ENCODE data around the gene LRRC10. TPM values are rescaled to one million over a fixed set of nuclear protein-coding genes. Genes with fewer than 3 reads are reported as not detected.

Gene LRRC10
- not detected in 5 replicates for total RNA-seq (2022; extraction: Qiagen RNA extraction)

DNA sequence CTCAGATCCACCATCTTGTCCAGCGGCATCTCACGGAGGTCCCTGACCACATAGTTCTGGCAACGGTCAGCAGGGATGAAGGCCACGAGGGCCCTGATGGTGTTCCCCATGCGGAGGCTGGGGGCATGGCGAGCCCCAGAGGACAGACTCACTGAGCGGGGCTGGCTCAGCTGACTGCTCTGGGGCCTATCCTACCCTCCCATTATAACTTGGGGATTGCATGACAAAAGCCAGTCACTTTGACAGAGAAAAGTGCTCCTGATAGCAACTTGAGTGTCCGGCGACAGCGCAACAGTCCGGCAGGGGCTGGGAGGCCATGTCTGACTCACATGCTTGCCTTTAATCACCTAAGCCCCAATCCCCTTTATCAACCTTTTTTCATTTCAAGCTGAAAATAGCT lies at the start of gene LRRC10:
Gene LRRC10 (minus strand): TSS at position 179 of the 400 bp plus-strand sequence. CDS start 69 bp downstream, at position 110.

GRCh38 chr12:69585189-69586062 lies 25.3 kb downstream of the LRRC10 start, which contains the start of gene CCT2:
Gene CCT2 (plus strand): TSS chr12:69585459. CDS start chr12:69585522, 63 bp downstream.

Other genes starting within 250 kb of the LRRC10 start
- 8.5 to 10.8 TPM (median 10.2 TPM) in 5 replicates for gene FRS2, start 140.5 kb downstream of the LRRC10 start, total RNA-seq (2022; extraction: Qiagen RNA extraction)
- gene CCT2, start 25.4 kb downstream of the LRRC10 start, total RNA-seq (2022; extraction: Qiagen RNA extraction) = 282 to 344 TPM (median 289 TPM) in 5 replicates
- gene BEST3, start 88.4 kb upstream of the LRRC10 start, total RNA-seq (2022; extraction: Qiagen RNA extraction) = 0.95 to 2.1 TPM (median 1.8 TPM) in 5 replicates
- gene RAB3IP, start 128.0 kb upstream of the LRRC10 start, total RNA-seq (2022; extraction: Qiagen RNA extraction) = 13.3 to 16.1 TPM (median 14.6 TPM) in 5 replicates
- gene MYRFL, start 214.3 kb upstream of the LRRC10 start, total RNA-seq (2022; extraction: Qiagen RNA extraction) = not detected in 5 replicates